GM10248 (cell line): ENCODE data around the gene ZMYM2.
A peak's percentile ranks its signal among the peaks of the same experiment; 100 is the strongest.

Experiments
- CTCF ChIA-PET: fragments of 300-600 bp; sonication (Branson Sonifier 250); formaldehyde crosslinking; extraction: SDS; loops from one replicate; lab custom pipeline; 2021; ENCODE audit warnings: antibody characterized with exemption; lab: Yijun Ruan, JAX
- POLR2A ChIA-PET: fragments of 350-650 bp; sonication (Branson Sonifier 250); formaldehyde crosslinking; extraction: SDS; loops from one replicate; lab custom pipeline; 2020; ENCODE audit warnings: antibody characterized with exemption; lab: Yijun Ruan, JAX
- DNase-seq: peaks from one replicate; pipeline ENCODE4 v3.0.0; 2012; ENCODE audit errors: extremely low spot score
- TF ChIP-seq, protein P1 (sequence below): IDR thresholded peaks from 2 replicates; pipeline ENCODE4 v1.5.1; 2012; ENCODE audit warnings: mild to moderate bottlenecking, low read depth; ENCODE audit errors: extremely low read depth, missing control alignments, control extremely low read depth

Gene ZMYM2

DNA sequence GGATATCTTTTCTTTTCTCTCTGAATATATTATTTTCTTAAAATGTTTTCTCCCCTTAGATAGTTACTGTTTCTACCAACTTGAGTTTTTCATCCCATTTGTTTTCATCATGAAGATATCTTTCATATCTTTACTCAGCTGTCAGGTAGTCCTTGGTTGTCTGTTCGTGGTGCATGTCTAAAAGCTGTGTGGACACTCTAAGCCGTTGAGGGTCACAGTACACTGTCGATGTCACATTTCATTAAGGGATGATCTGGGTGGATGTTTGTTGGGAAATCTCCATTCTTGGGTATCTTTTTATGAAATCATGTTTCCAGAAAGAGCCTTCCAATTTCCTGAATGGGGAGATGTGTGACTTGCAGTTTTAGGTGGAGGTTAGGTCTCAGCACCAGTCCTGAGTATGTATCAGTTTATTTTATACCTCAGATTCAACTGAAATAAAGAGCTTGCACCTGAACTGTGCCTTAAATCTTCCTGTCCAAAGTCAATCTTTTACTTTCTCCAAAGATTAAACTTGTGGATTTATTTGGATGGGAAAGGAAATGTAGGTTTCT is 23.2 kb downstream of the ZMYM2 start:
- TF ChIP-seq, protein P1, sequence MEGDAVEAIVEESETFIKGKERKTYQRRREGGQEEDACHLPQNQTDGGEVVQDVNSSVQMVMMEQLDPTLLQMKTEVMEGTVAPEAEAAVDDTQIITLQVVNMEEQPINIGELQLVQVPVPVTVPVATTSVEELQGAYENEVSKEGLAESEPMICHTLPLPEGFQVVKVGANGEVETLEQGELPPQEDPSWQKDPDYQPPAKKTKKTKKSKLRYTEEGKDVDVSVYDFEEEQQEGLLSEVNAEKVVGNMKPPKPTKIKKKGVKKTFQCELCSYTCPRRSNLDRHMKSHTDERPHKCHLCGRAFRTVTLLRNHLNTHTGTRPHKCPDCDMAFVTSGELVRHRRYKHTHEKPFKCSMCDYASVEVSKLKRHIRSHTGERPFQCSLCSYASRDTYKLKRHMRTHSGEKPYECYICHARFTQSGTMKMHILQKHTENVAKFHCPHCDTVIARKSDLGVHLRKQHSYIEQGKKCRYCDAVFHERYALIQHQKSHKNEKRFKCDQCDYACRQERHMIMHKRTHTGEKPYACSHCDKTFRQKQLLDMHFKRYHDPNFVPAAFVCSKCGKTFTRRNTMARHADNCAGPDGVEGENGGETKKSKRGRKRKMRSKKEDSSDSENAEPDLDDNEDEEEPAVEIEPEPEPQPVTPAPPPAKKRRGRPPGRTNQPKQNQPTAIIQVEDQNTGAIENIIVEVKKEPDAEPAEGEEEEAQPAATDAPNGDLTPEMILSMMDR = no peak
- CTCF ChIA-PET = interaction anchor here (0.6 to 1.4 kb wide), 3 partner anchors 8 to 22 kb away, joined by 3 read pairs; no protein-coding TSS in a partner anchor
- DNase-seq = no peak
- POLR2A ChIA-PET = interaction anchor here (0.6 kb wide), 1 partner anchor 147 kb away, joined by 4 read pairs; no protein-coding TSS in a partner anchor

DNA sequence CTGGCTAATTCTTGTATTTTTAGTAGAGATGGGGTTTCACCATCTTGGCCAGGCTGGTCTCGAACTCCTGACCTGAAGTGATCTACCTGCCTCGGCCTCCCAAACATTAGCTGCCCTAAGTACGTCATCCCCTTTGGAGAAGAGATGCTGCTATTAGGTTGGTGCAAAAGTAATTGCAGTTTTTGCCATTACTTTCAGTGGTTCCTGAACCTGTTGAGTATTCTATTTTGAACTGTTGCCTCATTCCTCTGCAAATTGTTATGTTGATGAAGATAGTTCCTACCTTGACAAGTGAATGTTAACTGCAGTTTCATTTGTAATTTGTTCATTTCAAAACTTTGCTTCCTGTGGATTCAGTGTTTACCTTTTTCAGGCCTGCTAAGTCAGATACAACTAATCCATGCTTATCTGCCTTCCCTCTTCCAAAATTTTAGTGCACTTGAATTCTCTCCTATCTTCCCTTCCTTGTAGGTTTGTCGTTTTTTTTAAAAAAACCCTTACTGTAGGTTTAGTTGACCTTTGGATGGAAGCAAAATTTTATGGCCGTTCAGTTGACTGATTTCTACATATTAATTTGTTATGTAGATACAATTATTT is 24.0 kb downstream of the ZMYM2 start:
- TF ChIP-seq, protein P1 = no peak
- CTCF ChIA-PET = interaction anchor here (0.6 kb wide), 1 partner anchor 23 kb away, joined by 3 read pairs; no protein-coding TSS in a partner anchor
- POLR2A ChIA-PET = no interaction called here
- no peak for DNase-seq

DNA sequence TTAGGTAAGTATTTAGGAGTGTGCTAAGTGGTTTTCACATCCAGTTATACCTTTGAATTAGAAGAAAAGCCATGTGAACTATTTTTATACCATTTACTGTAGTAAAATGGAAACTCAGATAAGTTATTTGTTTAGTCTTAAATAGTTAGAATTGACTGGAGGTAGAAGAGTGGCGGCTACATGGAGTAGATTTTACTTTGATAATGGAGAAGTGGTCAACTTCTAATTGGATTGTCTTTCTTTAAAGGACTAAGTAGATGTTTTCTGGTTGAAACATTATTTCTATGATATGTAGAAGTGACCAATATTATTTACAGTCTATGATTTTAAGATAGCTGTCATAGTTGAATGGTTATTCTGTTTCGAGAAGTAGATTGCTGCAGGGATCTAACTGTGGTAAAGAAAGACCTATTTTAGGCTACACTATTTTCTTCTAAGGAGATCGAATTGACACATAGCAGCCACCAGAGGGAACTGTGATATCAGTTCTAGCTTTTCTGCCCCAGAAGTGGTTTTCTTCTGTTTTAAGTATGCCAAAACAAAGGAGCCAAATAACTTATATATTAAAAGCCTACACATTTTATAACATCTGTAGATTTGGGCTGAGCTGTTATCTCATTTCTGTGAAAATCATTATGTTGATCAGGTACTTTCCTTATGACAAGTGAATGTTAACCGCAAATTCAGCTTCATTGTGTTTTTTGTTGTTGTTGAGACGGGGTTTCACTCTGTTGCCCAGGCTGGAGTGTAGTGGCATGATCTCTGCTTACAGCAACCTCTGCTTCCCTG is 26.1 kb downstream of the ZMYM2 start:
- CTCF ChIA-PET = interaction anchor here (0.8 to 3.2 kb wide), 16 partner anchors 10 to 212 kb away, joined by 3 to 18 read pairs (median 4); no protein-coding TSS in a partner anchor
- POLR2A ChIA-PET = interaction anchor here (0.6 kb wide), 1 partner anchor 35 kb away, joined by 4 read pairs; no protein-coding TSS in a partner anchor
- peak; percentile 65 for DNase-seq
- TF ChIP-seq, protein P1 = peak; percentile 46

DNA sequence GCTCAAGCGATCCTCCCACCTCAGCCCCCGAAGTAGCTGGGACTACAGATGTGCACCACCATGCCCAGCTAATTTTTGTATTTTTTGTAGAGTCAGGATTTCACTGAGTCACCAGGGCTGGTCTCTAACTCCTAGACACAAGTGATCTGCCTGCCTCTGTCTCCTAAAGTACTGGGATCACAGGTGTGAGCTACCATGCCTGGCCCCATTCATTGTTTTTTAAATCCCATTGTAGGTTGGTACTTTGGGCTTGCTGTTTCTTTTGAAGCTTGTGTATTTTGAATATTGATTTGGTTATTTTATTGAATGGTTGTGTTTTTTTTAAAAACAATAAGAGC is 26.7 kb downstream of the ZMYM2 start:
- TF ChIP-seq, protein P1 = no peak
- DNase-seq = no peak
- POLR2A ChIA-PET = interaction anchor here (0.6 kb wide), 1 partner anchor 35 kb away, joined by 4 read pairs; no protein-coding TSS in a partner anchor
- CTCF ChIA-PET = interaction anchor here (0.8 to 3.2 kb wide), 13 partner anchors 11 to 212 kb away, joined by 3 to 18 read pairs (median 4); no protein-coding TSS in a partner anchor

DNA sequence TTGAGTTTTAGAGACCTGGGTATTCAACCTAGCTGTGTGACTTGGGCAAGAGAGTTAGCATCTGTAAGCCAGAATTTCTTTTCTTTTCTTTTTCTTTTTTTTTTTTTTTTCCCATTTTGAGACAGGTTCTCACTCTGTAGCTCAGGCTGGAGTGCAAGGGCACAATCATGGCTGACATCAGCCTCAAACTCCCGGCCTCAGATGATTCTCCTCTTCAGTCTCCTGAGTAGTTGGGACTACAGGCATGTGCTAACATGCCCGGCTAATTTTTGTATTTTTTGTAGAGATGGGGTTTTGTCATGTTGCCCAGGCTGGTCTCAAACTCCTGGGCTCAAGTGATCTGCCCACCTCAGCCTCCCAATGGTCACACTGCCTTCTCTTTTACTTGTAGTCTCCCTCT is 33.0 kb downstream of the ZMYM2 start:
- no peak for DNase-seq
- ChIA-PET POLR2A (no interaction called here), CTCF (no interaction called here)
- TF ChIP-seq, protein P1 = no peak

DNA sequence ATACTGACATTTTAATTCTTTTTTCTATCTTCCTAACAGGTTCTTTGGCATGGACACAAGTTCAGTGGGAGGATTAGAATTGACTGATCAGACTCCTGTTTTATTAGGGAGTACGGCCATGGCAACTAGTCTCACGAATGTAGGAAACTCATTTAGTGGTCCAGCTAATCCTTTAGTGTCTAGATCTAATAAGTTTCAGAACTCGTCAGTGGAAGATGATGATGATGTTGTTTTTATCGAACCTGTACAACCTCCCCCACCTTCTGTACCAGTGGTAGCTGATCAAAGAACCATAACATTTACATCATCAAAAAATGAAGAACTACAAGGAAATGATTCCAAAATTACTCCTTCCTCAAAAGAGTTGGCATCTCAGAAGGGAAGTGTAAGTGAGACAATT is 34.5 kb downstream of the ZMYM2 start:
- ChIA-PET CTCF (no interaction called here), POLR2A (no interaction called here)
- TF ChIP-seq, protein P1 = no peak
- no peak for DNase-seq
